ENCODE results near the gene EBP.
A peak's percentile ranks its signal among the peaks of the same experiment; 100 is the strongest.
"Not testable (repeated sequence)": the region's sequence is repeated elsewhere in the genome, so short reads cannot be mapped to it uniquely, and the experiment has no call there.

EBP gene

DNA sequence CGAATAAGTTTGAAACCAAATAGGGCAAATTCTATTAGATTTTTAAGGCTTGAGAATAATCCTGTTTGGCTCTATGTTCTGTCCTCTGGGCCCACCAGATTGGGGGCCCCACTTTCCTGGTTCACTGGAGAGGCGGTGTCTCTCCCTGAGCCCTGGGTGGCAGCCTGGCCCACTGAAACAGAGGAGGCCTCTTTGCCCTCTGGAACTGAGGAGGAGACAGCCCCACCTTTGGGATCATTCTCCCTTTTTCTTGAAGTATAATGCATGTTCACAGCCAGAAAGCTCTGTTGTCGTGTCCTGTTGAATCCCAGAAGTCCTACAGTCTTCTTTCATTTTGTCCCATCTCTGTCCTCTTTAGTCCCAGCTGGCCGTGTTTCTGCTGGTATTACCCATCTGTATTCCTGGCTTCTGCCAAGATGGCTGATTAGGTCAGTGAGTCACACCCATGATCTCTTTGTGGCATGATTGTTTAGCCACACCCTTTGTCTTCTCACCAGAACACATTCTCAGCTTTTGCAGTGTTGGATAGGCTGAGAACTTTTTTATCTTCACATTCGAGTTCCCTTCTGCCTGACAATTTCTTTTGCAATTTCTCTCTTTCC is 9.9 kb downstream of the EBP start:
- DNase-seq = peak; percentile 89

DNA sequence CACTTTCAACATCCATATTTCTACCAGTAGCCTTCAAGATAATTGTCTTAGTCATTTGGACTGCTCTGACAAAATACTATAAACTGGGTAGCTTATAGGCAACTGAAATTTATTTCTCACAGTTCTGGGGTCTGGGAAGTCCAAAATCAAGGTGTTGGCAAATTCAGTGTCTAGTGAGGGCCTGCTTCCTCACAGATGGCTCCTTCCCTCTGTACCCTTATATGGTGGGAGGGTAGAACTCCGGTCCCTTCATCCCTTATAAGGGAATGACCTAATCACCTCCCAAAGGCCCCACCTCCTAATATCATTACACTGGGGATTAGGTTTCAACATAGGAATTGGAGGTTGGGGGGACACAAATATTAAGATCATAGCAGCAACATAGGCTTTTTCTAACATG is 10.6 kb downstream of the EBP start:
- no peak for DNase-seq

DNA sequence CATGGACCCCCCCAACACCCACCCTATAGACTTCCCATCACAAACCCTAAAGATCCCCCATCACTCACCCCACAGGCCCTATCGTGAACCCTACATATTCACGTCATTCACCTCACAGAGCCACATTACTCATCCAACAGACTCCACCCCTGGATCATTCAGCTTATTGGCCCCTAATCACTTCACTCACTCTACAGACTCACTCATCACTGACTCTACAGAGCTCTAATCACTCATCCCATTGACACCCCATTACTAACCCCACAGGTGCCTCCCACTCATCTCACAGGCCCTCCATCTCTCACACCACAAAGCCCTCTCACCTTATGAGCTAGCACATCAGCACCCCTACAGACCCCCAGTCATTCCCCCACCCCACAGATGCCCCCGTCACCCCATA is 11.6 kb downstream of the EBP start:
- DNase-seq = no peak

DNA sequence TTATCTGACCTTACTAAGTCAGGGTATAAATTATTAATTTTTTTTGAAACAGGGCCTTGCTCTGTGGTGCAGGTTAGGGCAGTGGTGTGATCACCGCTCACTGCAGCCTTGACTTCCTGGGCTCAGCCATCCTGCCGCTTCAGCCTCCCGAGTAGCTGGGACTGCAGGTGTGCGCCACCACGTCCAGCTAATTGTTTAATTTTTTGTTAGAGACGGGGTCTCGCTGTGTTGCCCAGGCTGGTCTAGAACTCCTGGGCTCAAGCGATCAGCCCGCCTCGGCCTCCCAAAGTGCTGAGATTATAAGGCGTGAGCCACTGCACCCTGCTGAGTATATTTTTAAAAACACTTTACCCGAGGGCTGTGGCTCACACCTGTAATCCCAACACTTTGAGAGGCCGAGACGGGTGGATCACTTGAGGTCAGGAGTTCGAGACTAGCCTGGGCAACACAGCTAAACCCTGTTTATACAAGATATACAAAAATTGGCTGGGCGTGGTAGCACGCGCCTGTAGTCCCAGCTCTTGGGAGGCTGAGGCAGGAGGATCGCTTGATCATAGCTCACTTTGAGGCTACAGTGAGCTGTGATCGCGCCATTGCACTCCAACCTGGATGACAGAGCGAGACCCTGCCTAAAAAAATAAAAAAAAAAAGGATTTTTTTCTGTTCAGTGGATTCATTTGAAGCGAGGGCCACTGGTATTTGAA is 17.2 kb downstream of the EBP start:
- no peak for DNase-seq

DNA sequence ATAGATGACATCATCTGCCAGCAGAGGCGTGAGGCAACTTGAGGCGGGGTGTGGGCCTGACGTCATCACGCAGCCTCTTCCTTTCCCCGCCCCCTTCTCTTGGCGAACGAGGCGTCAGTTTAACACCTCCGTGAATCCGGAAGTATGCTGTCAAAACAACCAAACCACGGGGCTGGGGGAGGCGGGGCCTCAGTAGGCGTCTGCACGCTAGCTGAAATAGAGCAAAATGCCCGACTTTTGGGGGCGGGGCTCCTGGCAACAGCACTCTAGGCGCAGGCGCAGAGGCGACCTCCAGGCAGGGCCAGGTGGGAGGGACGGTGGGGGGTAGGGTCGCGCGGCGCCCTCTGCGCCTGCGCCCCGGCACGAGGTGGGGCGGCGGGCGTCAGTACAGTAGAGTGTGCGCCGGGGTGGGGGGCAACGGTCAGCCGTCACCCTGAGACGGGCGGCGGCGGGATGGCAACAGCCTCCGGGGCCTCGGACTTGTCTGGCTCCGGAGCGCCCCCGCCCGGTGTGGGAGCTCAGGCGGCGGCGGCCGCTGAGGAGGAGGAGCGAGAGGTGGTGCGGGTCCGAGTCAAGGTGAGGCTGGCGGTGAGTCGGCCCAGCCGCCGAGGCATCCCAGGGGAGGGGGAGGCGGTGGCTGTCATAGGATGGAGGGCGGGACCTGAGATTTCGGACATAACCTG is 17.9 kb downstream of the EBP start, which contains the start of gene TBC1D25:
Gene TBC1D25 (plus strand): TSS at position 370 of the 683 bp plus-strand sequence. CDS start 84 bp downstream, at position 454.
- DNase-seq = peak; percentile 98

DNA sequence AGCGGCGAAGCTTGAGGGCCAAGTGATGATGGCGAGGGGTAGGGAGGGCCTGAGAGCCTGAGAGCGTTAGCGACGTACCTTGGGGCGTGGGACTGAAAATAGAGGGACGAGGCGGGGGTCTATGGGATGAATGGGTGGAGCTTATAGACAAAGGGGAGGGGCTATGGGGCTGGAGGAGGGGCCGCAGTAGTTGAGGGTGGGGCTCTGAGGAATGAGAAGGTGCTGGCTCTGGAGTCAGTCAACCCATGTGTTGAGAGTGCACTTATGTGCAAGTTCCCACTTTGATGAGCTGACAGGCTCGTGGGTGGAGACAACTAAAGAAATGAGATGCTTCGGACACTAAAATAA is 18.4 kb downstream of the EBP start:
- peak; percentile 46 for DNase-seq

DNA sequence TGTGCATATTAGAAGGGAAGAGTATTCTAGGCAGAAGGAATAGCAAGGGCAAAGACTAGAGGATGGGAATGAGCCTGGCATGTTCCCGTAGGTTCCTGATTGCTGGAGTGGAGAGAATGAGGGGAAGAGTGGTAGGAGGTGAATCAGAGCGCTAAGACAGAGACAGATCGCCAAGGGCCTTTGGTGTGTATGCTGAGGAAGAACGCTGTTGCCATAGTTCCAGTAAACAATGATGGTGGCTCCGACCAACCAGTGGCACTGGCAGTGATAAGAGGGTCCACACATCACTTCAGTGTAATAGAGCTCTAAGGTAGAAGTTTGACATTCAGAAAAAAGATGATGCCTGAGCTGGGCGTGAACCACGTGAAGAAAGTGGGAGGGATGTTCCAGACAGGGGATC is 18.9 kb downstream of the EBP start:
- no peak for DNase-seq

DNA sequence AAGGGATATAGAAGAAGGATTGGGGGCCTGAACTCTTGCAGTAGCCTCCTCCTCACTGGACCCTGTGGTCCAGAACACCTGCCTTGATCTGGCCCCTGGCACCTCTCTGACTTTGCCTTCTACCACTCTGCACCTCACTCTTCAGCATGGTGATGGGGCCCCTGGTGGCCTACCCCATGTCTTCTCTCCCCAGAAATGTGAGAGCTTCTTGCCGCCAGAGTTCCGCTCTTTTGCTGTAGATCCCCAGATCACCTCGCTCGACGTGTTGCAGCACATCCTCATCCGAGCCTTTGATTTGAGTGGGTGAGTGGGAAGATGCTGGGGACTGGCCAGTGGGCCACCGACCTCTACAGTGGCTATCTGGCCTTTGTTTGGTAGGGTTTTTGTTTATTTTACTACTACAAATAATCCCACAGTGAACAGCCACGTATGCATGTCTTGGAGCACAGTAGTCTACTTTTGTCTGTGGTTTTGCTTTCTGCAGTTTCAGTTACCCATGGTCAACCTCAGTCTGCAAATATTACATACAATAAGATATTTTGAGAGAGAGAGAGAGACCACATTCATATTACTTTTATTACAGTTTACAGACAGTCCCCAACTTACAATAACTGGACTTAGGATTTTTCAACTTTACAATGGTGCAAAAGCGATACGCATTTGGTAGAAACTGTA is 19.7 kb downstream of the EBP start:
- no peak for DNase-seq

DNA sequence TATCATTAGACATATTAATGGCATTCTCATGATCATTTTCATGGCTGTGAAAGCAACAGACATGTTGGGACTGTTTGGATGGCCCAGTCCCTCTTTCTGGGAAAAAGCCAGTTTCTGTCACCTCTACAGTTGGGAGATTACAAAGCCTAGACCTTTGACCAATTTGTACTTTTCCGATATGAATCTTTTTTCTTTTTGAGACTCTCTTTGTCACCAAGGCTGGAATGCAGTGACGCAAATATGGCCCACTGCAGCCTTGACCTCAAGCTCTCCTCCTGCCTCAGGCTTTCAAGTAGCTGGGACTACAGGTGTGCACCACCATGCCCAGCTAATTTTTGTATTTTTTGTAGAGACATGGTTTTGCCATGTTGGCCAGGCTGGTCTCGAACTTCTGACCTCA is 27.3 kb downstream of the EBP start:
- DNase-seq = no peak

DNA sequence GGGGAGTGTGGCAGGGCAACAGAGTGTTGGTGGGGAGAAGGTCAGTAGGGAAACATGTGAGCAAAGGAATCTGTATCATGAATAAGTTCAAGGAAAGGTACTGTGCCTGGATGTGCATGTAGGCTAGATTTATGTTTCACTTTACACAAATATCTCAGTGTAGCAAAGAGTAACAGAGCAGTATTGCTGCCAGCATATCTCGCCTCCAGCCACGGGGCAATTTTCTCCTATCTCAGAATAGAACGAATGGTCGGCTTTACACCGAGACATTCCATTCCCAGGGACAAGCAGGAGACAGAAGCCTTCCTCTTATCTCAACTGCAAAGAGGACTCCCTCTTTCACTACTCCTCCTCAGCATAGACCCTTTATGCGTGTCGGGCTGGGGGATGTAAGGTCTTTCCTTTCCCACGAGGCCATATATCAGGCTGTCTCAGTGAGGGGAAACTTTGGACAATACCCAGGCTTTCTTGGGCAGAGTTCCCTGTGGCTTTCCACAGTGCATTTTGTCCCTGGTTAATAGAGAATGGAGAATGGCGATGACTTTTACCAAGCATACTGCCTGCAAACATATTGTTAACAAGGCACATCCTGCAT is 34.2 kb downstream of the EBP start:
- not testable (repeated sequence) for DNase-seq

DNA sequence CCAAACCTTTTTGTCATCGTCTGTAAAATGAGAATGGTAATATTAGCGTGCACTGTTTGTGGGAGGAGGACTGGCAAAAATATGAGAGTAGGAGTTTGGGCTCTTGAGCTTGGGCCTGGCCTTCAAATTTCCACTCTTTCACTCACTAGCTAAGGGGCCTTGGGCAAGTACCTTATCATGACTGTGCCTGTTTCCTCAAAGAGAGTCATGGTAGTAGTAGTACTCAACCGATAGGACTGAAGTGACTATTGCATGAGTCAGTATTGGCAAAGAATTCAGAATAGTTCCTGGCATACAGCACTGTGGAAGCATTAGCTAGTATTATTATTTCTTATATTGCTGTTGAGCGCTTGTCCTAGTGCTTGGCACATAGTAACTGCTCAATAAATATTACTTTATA is 36.7 kb downstream of the EBP start:
- no peak for DNase-seq

DNA sequence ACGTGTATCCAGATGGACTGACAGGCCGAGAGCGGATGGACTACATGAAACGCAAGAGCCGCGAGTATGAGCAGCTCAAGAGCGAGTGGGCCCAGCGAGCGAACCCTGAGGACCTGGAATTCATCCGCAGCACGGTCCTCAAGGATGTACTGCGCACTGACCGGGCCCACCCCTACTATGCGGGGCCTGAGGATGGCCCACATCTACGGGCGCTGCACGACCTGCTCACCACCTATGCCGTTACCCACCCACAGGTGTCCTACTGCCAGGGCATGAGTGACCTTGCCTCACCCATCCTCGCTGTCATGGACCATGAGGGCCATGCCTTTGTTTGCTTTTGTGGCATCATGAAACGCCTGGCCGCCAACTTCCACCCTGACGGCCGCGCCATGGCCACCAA is 38.0 kb downstream of the EBP start:
- no peak for DNase-seq

DNA sequence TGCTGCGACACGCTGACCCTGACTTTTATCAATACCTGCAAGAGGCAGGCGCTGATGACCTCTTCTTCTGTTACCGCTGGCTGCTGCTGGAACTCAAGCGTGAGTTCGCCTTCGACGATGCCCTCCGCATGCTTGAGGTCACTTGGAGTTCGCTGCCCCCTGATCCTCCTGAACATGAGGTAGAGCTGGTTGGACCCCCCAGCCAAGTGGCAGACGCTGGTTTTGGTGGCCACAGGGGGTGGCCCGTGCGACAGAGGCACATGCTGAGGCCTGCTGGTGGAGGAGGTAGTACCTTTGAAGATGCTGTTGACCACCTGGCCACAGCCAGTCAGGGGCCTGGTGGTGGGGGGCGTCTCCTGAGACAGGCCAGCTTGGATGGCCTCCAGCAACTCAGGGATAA is 38.4 kb downstream of the EBP start:
- DNase-seq = no peak

DNA sequence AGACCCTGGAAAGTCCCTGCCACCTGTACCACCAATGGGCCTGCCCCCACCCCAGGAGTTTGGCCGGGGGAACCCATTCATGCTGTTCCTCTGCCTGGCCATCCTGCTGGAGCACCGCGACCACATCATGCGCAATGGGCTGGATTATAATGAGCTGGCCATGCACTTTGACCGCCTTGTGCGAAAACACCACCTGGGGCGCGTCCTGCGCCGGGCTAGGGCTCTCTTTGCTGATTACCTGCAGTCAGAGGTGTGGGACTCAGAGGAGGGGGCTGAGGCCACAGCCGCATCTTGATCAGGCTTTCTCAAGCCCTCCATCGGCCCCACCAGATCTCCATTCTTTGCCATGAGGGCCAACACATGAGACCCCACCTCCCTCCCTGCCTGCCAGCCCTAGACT is 39.1 kb downstream of the EBP start:
- DNase-seq = no peak

DNA sequence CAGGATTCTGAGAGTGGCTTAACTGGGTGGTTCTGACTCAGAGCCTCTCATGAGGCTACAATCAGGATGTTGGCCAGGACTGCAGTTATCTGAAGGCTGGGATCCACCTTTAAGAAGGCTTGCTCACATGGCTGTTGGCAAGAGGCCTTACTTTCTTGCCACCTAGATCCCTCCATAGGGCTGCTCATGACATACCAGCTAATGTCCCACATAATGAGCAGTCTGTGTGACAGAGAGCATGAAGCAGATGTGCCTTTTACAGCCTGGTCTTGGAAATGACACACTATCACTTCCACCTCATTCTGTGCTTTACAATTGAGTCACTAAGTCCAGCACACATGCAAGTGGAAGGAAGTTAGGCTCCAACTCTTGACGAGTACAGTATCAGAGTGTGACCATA is 48.4 kb downstream of the EBP start:
- DNase-seq = peak; percentile 34

DNA sequence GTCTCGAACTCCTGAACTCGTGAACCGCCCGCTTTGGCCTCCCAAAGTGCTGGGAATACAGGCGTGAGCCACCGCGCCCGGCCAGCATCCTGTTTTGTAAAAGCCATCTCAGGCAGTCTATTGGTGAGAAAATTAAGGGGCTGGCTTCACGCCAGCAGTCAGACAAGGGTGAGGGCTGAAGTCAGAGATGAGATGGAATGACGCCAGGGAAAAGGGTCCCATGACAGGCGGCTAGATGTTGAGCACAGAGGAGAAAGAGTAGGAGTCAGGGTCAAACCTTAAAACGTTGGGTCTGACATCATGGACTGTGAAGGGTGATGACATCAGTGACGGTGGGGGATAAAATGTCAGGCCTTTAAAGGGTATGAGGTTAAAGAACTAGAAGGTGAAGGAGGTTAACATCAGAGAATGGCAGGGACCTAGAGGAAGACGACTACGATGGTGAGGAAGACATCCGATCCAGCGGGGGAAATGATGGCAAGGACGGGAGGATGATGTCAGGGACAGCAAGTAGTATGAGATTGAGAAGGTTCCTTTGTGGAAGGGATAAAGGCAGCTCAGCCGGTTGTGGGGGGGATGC is 52.2 kb downstream of the EBP start:
- peak; percentile 43 for DNase-seq

DNA sequence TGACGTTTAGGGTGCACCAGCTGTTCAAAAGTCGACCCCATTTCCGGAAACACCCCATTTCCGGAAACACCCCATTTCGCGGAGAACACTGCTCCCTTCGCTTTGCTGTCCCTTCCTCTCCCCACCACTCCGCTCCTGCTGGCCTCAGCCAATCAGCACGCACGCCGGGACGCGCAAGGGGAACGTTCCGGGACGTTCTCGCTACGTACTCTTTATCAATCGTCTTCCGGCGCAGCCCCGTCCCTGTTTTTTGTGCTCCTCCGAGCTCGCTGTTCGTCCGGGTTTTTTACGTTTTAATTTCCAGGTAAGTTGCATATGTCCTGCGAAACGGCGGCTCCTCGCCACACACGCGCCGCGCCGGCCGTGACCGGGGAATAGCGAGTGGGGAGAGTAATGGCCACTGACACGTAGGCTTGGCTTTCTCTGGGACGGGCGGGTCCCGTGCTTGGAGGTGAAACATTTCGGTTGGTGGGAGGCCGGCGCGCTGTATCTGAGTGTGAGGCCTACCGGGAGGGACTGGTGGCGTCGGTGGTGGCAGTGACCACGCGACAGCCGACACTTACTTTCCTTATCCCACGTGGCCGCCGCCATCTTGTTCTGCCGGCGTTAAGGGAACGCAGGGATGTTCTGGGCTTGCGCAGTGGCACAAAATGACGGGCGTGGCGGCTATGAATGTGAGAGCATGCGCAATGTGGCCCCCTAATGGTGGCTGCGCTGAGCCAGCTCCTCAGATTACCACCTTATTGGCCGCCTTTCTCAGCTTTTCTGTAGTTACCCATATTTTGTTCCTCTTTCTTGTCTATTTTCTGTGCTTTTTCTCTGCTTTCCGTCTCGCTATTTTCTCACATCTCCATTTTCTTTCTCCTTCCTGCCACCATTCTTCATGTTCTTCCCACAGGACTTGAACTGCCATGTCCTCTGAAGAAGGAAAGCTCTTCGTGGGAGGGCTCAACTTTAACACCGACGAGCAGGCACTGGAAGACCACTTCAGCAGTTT is 53.0 kb downstream of the EBP start, which contains the start of gene RBM3:
Gene RBM3 (plus strand): TSS at position 215 of the 997 bp plus-strand sequence. CDS start 697 bp downstream, at position 912.
- DNase-seq = peak; percentile 94

DNA sequence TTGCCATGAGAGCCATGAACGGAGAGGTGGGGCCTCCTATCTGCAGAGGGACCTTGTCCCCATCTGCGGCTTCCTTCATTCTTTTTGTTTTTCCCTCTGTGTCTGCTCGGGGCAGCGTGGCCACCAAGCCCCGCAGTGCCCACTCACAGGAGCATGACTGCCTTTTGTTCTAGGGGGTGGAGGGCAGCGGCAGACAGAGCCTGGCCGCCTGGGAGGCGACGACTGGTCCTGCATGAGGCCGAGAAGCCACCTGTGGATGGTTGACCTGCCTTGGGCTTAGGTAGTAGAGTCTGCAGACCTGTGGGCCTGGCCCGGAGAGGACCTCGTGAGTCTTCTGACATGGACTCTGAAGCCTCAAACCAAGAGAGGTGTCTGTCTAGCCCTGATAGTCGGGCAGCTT is 54.0 kb downstream of the EBP start:
- no peak for DNase-seq

DNA sequence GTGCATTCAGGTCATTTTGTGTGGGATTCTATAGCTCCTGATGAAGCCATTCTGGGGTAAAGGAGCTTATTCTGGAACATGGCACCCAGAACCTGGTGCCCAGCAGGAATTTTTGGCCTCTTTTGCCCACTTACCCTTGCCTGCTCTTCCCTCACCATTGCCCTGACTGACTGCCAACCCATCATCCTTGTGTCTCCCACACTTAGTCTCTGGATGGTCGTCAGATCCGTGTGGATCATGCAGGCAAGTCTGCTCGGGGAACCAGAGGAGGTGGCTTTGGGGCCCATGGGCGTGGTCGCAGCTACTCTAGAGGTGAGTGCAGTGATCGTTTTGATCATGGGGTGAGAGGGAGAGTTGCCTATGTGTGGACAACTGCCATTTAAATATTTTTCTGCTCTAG is 54.5 kb downstream of the EBP start:
- no peak for DNase-seq
